DND-41 (cell line): ENCODE results near the gene CDKN2B-AS1.

Source experiments
- ATAC-seq: fragments of 200-7000 bp; cut with Tn5 transposase; 3 replicates; pipeline ENCODE4 v1.9.1; 2021; ENCODE audit warnings: low read depth; ENCODE audit not compliant: insufficient read depth
- DNase-seq: peaks from one replicate; pipeline ENCODE4 v3.0.0-alpha.2; 2020
- H2AFZ ChIP-seq: 2 replicates; pipeline ENCODE4 v1.6.0; 2012; ENCODE audit warnings: low read depth, low read length
- H3K27ac ChIP-seq: 2 replicates; pipeline ENCODE4 v1.5.1; 2012; ENCODE audit warnings: low read length, inconsistent platforms
- H3K27me3 ChIP-seq: fragments of 200-600 bp; sonication (generic); 2 replicates; pipeline ENCODE4 v1.6.0; 2012; ENCODE audit warnings: low read length, mild to moderate bottlenecking, inconsistent platforms; ENCODE audit not compliant: insufficient read depth, poor library complexity
- H3K36me3 ChIP-seq: 2 replicates; pipeline ENCODE4 v1.5.1; 2012; ENCODE audit warnings: low read length, inconsistent platforms; ENCODE audit not compliant: insufficient read depth
- H3K4me1 ChIP-seq: 2 replicates; pipeline ENCODE4 v1.5.1; 2012; ENCODE audit warnings: mild to moderate bottlenecking, low read length; ENCODE audit not compliant: insufficient read depth
- H3K4me2 ChIP-seq: 2 replicates; pipeline ENCODE4 v1.6.0; 2012; ENCODE audit warnings: mild to moderate bottlenecking, moderate library complexity, low read length, inconsistent platforms; ENCODE audit not compliant: insufficient read depth
- H3K4me3 ChIP-seq, 2 experiments: fragments of 200-600 bp in 1 of 2; shearing (Covaris generic) in 1 of 2; 2 replicates each; pipeline ENCODE4 v1.5.1; 2012 to 2016; ENCODE audit warnings: inconsistent platforms in 2 of 2, low read length in 2 of 2, mild to moderate bottlenecking in 2 of 2, low read depth in 1 of 2, moderate library complexity in 1 of 2
- H3K79me2 ChIP-seq: 2 replicates; pipeline ENCODE4 v1.6.0; 2012; ENCODE audit warnings: low read length, inconsistent platforms; ENCODE audit not compliant: insufficient read depth
- H3K9ac ChIP-seq: 2 replicates; pipeline ENCODE4 v1.6.0; 2012; ENCODE audit warnings: low read depth, mild to moderate bottlenecking, inconsistent platforms, low read length, moderate library complexity
- H3K9me3 ChIP-seq: 2 replicates; pipeline ENCODE4 v1.5.1; 2012; ENCODE audit warnings: low read length, moderate library complexity, mild to moderate bottlenecking, inconsistent platforms; ENCODE audit not compliant: insufficient read depth, severe bottlenecking
- H4K20me1 ChIP-seq: 2 replicates; pipeline ENCODE4 v1.6.0; 2012; ENCODE audit warnings: low read length; ENCODE audit not compliant: insufficient read depth
- CTCF ChIP-seq: IDR thresholded peaks from 2 replicates; pipeline ENCODE4 v1.5.1; 2012; ENCODE audit warnings: borderline replicate concordance, low read length, moderate library complexity, mild to moderate bottlenecking; ENCODE audit not compliant: poor library complexity, severe bottlenecking; ENCODE audit errors: extremely low read depth
- EZH2 ChIP-seq: IDR thresholded peaks from 3 replicates; pipeline ENCODE4 v1.6.1; 2012; ENCODE audit warnings: borderline replicate concordance, low read depth, mild to moderate bottlenecking, moderate library complexity, low read length, inconsistent platforms; ENCODE audit not compliant: severe bottlenecking

The CDKN2B-AS1 gene

GRCh38 chr9:21961569-21961968 is 33.0 kb upstream of the CDKN2B-AS1 start:
- H3K27me3 ChIP-seq = no peaks in the 10 kb centered on the region
- no peak for TF ChIP-seq EZH2
- TF ChIP-seq CTCF = no peak
- DNase-seq = no peak

GRCh38 chr9:21964925-21965385 is 29.6 kb upstream of the CDKN2B-AS1 start:
- Histone ChIP-seq H4K20me1 (no peaks in the 10 kb centered on the region; the same call in 1 of the 2 replicates), H3K9me3 (no peaks in the 10 kb centered on the region), H3K4me2 (no peak overlapping the region), H3K9ac (no peak overlapping the region), H2AFZ (no peak overlapping the region), H3K4me3 (no peak overlapping the region), H3K4me1 (no peaks in the 10 kb centered on the region), H3K27ac (no peak overlapping the region), H3K27me3 (no peaks in the 10 kb centered on the region), H3K36me3 (peaks cover 41% of the 10 kb centered on the region), H3K79me2 (peaks cover 8% of the 10 kb centered on the region)
- DNase-seq = peak; percentile 34
- no peak for TF ChIP-seq EZH2
- TF ChIP-seq CTCF = no peak
- peak; percentile 36; the same call in 2 of the 3 replicates for ATAC-seq

More at GRCh38 chr9:21961569-21961968, 33.0 kb upstream of the CDKN2B-AS1 start:
- Histone ChIP-seq H3K4me1 (no peaks in the 10 kb centered on the region), H3K9me3 (no peaks in the 10 kb centered on the region), H3K36me3 (peaks cover 7% of the 10 kb centered on the region), H3K79me2 (no peaks in the 10 kb centered on the region), H3K4me2 (no peak overlapping the region), H3K9ac (no peak overlapping the region), H3K4me3 (no peak overlapping the region), H3K27ac (no peak overlapping the region), H4K20me1 (no peaks in the 10 kb centered on the region), H2AFZ (no peak overlapping the region)
- no peak for ATAC-seq

GRCh38 chr9:21965401-21965951 is 29.1 kb upstream of the CDKN2B-AS1 start:
- no peaks in the 10 kb centered on the region for H3K27me3 ChIP-seq
- H3K36me3 ChIP-seq = peaks cover 46% of the 10 kb centered on the region
- no peak overlapping the region for H3K9ac ChIP-seq
- no peaks in the 10 kb centered on the region for H3K4me1 ChIP-seq
- ATAC-seq (peak; percentile 30; the same call in 2 of the 3 replicates), DNase-seq (no peak)
- H3K79me2 ChIP-seq = peaks cover 13% of the 10 kb centered on the region
- peaks cover 4% of the 10 kb centered on the region for H4K20me1 ChIP-seq
- no peak overlapping the region for H3K4me2 ChIP-seq
- H3K4me3 ChIP-seq = no peak overlapping the region
- H2AFZ ChIP-seq = no peak overlapping the region
- TF ChIP-seq EZH2 (no peak), CTCF (no peak)
- H3K27ac ChIP-seq = no peak overlapping the region
- no peaks in the 10 kb centered on the region for H3K9me3 ChIP-seq
